SK-MEL-5 (cell line): ENCODE data around the gene MANF. TPM values are rescaled to one million over a fixed set of nuclear protein-coding genes. Genes with fewer than 3 reads are reported as not detected.
"Not testable (repeated sequence)": the region's sequence is repeated elsewhere in the genome, so short reads cannot be mapped to it uniquely, and the experiment has no call there.

Experiments used
- DNase-seq: peaks from one replicate; pipeline ENCODE4 v3.0.0-alpha.2; 2016; ENCODE audit warnings: low read depth, low spot score
- in situ Hi-C: cut with HindIII; loops from 2 replicates; pipeline ENCODE4 v1.10.0; 2016; ENCODE audit warnings: low sequenced_read_pairs, high pct_unique_total_duplicates, low pct_unique_long_range_greater_than_20kb
- total RNA-seq: library from RNA; depleted of rRNA; stranded (reverse); fragments of >200 nt; shearing (Covaris generic); gene quantifications from 2 replicates; pipeline ENCODE4 v1.2.3, GENCODE V29; 2014

The MANF gene
- total RNA-seq, 1 experiment from 2014 or later, result 252 TPM

- in situ Hi-C loops, result no loop called here
- DNase-seq, result no peak
Observed at GRCh38 chr3:51361746-51362145, 23.3 kb upstream of the MANF start.

DNA sequence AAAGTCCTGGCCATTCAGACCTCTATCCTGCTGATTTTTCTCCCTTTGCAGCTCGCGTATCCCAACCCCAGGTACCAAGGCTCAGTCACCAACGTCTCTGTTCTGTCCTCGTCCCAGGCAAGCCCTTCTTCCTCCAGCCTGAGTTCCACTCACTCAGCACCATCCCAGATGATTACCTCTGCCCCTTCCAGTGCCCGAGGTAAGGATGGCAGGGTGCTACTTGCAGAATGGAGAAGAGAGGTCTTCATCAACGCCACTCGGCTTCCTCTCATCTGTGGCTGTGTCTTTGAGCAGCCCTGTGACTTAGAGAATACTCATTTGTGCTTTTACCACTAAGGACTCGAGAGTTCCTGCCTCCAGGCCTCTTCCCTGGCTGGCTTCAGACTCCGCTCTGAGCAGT is 22.6 kb upstream of the MANF start:
- in situ Hi-C loops, result no loop called here

DNA sequence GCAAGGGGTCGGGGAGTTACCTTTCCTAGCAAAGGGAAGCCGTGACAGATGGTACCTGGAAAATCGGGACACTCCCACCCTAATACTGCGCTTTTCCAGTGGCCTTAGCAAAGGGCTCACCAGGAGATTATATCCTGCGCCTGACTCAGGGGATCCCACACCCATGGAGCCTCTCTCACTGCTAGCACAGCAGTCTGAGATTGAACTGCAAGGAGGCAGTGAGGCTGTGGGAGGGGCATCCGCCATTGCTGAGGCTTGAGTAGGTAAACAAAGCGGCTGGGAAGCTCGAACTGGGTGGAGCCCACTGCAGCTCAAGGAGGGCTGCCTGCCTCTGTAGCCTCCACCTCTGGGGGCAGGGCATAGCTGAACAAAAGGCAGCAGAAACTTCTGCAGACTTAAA is 16.8 kb upstream of the MANF start:
- in situ Hi-C loops, DNase-seq: not testable (repeated sequence)

More for the DNA sequence above, 22.6 kb upstream of the MANF start:
- no peak for DNase-seq

DNA sequence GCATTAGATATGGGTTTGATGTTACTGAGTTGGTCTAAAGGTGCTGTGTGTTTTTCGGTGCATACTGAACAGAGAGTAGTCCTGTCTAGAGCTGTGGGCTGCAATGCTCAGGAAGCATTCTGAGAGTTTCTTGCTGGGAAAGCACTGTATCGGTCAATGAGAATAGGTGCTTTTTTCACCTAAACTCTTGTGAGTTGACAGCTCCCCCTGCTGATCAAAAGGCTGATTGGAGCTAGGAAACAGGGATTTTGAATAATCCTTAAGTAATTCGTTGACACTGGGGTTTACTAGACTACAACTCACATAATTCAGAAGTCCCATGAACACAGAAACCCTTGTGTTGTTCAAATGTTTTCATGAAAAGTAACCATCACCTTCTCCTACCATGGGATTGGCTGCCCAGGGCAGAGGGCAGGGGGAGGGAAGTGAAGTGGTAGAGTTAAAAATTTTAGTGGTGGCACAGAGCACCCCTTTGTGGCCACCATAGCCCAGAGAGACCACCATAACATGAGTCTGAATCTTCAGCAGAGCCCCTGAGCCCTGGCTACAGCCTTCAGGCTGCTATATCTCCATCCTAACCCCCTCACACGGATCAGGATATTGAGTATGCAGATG is 13.0 kb upstream of the MANF start:
- in situ Hi-C loops, result no loop called here
- peak; percentile 81 for DNase-seq

GRCh38 chr3:51373658-51374421 is 11.3 kb upstream of the MANF start:
- in situ Hi-C loops, result no loop called here
- no peak for DNase-seq

DNA sequence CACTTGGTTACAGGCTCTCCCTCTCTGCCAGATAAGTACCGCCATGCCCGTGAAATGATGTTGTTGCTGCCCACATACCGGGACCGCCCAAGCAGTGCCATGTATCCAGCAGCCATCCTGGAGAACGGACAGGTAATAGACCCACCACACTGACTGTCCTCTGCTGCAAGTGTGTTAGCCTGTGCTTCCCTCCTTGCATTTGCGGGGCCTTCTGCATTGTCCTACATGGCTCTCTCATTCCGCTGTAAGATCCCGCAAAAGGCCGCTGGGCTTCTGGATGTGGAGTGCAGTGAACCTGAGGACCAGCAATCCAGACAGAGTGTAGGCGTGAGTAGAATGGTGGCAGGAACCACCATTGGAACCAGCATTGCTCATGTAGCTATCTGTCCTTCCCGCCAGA is 10.6 kb upstream of the MANF start:
- in situ Hi-C loops, result no loop called here
- DNase-seq, result no peak

DNA sequence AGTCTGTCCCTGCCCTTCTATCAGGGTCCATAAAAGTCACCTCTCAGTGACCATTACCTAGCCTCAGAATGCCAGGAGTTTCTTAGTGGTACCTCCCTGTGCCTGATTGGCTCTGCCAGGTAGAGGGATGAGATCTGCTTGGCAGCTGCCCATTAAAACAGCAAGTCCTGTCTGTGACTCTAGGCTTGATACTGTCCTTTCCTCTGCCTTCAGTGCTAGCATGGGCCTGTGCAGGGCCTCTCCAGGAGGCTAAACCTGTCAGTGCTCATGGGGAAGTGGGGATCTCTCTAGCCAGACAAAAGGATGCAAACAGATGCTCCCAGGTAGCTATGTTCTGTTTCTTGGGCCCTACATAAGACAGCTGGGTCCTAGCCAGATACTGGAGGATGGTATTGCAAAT is 10.0 kb upstream of the MANF start:
- in situ Hi-C loops, result no loop called here
- no peak for DNase-seq

DNA sequence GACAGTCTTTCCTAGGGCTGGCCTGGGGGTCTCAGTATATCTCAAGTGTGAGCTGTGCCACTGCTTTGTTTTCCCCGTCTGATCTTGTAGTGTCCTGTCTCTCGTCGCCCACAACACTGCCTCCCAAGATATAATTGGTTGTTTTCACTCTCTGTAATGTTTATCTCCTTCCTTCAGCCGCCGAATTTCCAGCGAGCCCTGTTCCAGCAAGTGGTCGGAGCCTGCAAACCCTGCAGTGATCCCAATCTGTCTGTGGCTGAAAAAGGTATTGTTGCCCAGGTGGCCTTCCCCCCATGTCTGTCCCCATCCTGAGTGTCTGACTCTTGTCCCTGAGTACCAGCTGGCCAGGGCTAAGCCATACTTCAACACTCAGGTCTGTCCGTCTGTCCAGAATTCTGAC is 9.5 kb upstream of the MANF start:
- no peak for DNase-seq
- in situ Hi-C loops, result no loop called here

GRCh38 chr3:51378065-51378464 is 7.0 kb upstream of the MANF start:
- no peak for DNase-seq
- in situ Hi-C loops, result no loop called here

DNA sequence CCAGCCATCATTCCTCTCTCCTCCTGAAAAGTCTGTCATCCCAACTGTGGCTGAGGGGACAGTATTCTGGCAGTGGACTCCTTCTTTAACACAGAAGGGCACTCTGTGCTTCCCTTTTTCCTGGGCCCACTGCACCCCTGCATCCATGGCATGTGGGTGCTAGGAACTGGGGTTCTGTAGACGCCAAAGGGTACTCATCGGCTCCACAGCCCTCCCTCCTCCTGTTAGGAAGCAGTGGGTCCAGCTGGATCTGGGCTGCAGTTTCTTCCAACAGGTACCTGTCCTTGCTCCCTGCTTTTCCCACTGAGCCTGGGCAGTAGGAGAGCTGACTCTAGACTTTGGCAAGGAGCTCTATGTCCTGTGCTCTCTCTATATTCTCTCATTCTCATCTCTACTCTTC is 6.4 kb upstream of the MANF start:
- in situ Hi-C loops, result no loop called here
- DNase-seq, result no peak

- DNase-seq, result no peak
- in situ Hi-C loops, result no loop called here
Observed at GRCh38 chr3:51379301-51379700, 5.8 kb upstream of the MANF start.

DNA sequence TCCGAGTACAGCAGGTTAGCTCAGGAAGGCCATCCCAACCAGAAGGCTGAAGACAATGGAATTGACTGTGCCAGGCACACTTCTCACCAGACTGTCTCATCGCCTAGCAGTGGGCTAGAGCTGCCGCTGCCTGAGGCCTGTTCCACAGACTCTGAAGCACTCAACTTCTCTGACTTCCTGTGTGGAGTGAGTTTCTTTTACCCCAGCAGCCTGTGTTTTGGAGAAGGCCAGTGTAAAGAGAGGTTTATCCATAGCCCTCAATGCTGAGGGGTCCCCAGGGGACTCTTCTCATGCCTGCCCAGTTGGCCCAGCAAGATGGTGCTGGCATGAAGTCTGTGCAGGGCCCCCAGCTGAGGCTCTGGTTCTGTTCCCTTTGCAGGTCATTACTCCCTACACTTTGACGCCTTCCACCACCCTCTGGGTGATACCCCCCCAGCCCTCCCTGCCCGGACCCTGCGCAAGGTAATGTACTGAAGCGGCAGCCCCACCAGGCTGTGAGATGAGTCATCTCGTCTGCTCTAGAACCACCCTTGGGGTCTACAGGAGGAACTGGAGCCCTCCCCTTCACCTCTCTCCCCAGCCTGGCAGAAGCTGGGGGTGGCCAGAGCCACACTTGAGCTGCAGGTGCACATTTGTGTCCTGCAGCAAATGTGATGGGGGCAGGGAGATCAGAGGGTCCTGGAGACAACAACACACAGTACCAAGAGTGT is 5.2 kb upstream of the MANF start:
- in situ Hi-C loops, result no loop called here
- no peak for DNase-seq

- in situ Hi-C loops, result no loop called here
- no peak for DNase-seq
Observed at GRCh38 chr3:51380601-51381332, 4.3 kb upstream of the MANF start.

DNA sequence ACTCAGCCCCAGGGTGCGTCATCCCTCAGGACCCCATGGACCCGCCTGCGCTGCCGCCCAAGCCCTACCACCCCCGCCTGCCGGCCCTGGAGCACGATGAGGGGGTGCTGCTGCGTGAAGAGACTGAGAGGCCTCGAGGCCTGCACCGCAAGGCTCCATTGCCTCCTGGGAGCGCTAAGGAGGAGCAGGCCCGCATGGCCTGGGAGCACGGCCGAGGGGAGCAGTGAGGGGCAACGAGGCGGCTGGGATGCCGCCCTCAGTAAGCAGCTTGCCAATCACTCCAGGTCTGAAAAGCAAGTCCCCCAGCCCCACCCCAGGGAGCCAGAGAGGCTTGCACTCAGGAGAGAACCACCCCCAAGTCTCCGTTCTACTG is 3.8 kb upstream of the MANF start:
- DNase-seq, result no peak
- in situ Hi-C loops, result no loop called here

DNA sequence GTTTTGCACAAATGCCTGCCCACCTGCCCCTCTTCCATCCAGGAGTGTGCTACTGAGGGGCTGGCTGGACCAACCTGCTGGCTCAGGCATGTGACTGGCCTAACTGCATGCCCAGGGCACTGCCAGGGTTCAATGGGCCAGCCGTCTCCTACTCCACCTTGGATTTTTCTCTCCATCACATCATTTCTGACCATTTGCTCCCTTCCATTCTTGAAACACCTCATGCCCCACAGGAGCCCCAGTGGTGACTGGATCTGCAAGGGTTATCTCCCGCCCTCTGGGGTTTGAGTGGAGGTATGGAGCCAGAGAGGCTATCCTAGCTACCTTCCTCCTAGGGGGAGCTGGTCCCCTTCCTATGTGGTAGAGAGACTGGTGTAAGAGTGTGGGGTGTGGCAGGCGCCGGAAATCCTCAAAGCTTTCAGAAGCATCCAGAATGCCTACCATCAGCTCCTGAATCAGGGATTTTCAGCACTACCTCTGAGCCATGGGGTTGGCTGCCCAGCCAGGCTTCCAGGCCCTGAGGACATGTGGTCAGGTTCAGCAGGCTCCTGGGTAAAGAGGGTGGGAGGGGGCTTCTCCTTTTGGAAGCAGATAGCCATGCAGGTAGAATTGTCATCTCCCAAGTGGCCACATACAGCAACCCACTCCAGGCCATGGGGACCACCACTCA is 2.9 kb upstream of the MANF start:
- in situ Hi-C loops, result no loop called here
- no peak for DNase-seq

- DNase-seq, result no peak
- in situ Hi-C loops, result no loop called here
Observed at GRCh38 chr3:51382947-51383578, 2.0 kb upstream of the MANF start.

DNA sequence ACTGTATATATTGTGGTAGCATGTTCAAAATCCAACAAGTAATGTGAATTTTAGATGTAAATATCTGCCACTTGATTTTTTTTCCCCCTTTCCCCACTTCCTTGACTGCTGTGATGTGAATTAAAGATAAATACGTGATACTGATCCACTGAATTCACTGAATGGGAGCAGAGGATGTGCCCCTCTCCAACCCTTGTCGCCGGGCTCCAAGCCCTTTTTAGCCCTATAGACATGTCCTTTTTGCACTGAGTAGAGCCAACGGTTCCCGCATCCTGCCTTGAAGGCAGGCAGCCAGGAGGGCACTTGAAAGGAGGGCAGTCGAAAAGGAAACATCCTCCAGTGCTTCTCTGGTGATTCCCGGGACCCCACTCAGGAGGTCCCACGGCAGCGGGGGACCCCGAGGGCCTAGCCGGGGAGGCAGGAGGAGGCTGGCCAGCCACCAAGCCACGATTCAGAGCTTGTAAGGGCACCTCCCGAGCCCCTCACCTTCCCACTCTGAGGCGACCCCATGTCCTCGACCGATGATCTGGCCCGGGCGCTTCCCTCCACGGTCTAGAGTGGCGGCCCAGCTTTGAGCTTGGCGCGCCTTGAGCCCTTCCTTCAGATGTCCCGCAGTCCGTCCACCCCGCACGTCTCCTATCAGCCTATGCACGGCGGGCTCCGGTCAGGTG is 901 bp upstream of the MANF start:
- DNase-seq, result no peak
- in situ Hi-C loops, result no loop called here
